Stimulated activated naive CD8-positive, alpha-beta T cell treated with anti-CD3 and anti-CD28 coated beads, Interleukin-15, amount 100 ng/mL, for 72 hours (primary cell): ENCODE results near the gene DUS1L.
"Not testable (repeated sequence)": the region's sequence is repeated elsewhere in the genome, so short reads cannot be mapped to it uniquely, and the experiment has no call there.

Experiments used
- ATAC-seq: fragments of 150-1000 bp; cut with Tn5 transposase; 2 replicates; pipeline ENCODE4 v1.10.0; 2021; ENCODE audit warnings: mild to moderate bottlenecking, moderate library complexity
- DNase-seq, 2 donors: peaks; one replicate each; pipeline ENCODE4 v3.0.0; 2021 to 2022
- H3K27ac Mint-ChIP-seq, 2 donors: one replicate each; pipeline ENCODE4 v1.8.0; 2022; ENCODE audit warnings: mild to moderate bottlenecking in 2 of 2, mixed read lengths in 2 of 2, moderate library complexity in 2 of 2
- H3K27me3 Mint-ChIP-seq: one replicate; pipeline ENCODE4 v1.8.0; 2022; ENCODE audit warnings: mixed read lengths
- H3K4me1 Mint-ChIP-seq: one replicate; pipeline ENCODE4 v1.8.0; 2022; ENCODE audit warnings: mild to moderate bottlenecking, mixed read lengths
- H3K4me3 Mint-ChIP-seq, 2 donors: one replicate each; pipeline ENCODE4 v1.8.0; 2022; ENCODE audit warnings: mild to moderate bottlenecking in 2 of 2, mixed read lengths in 2 of 2, moderate library complexity in 1 of 2
- H3K9me3 Mint-ChIP-seq, 2 donors: one replicate each; pipeline ENCODE4 v1.8.0; 2022; ENCODE audit warnings: mixed read lengths in 2 of 2

The DUS1L gene

DNA sequence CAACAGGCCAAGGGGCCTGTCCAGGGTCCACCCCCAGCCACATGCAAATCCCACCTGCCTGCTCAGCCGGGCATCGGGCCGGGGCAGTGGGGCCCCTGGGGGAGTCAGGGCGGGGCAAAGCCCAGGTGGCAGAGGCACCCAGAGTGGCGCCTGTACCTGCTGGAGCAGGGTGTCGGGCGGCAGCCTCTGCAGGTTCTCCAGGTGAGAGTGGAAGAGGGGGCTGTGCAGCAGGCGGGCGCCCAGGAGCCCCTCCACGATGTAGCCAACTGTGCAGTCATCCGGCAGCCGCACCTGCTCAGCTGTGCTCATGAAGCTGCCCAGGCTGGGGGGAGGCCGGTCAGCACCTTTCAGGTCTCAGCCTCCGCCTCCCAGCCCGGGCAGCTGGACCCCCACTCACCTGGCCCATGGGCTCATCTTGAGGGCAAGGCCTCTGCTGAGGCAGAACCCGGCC lies 16.1 kb downstream of the DUS1L start:
- ATAC-seq (no peak), DNase-seq (no peak)
- Mint-ChIP-seq H3K4me3 (no peak overlapping the region), H3K9me3 (no peaks in the 10 kb centered on the region), H3K4me1 (peaks cover 33% of the 10 kb centered on the region), H3K27ac (no peak overlapping the region), H3K27me3 (no peaks in the 10 kb centered on the region)

DNA sequence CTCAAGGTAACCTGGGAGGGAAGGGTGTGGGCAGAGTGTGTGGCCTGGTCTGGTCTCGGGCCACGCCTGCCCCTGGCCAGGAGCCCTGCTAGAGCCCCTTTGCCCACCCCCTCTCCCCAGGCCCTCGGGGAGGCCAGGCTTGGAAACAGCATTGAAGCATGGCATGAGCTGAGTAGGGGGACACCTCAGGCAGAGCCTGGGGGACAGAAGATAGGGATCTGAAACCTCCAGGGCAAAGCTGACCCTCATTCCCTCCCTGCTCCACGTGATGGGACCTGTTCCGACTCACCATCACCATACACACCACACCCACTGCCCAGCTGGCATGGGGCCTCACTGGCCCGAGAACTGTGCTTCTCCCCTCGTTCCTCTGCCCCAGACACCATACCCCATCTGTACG lies 16.5 kb downstream of the DUS1L start:
- Mint-ChIP-seq H3K27me3 (no peaks in the 10 kb centered on the region), H3K4me3 (no peak overlapping the region), H3K27ac (no peak overlapping the region), H3K4me1 (peaks cover 30% of the 10 kb centered on the region), H3K9me3 (no peaks in the 10 kb centered on the region)
- DNase-seq = no peak
- no peak for ATAC-seq

DNA sequence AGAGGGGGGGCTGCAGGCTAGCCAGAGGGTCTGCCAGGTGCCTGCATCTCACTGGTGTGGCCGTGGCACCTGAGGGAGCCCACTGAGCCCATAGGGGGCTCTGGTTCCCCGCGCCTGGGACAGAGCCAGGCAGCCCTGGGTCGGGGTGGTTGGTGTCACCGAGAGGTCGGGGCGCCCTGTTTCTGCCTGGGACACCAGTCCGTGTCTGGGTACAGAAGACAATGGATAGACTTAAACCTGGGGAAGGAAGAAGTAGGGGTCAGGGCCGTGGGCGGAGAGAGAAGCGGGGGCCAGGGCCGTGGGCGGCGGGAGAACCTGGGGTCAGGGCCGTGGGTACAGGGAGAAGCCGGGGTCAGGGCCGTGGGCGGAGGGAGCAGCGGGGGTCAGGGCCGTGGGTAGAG lies 17.0 kb downstream of the DUS1L start:
- H3K9me3 Mint-ChIP-seq = no peaks in the 10 kb centered on the region
- no peak for DNase-seq
- no peak for ATAC-seq
- H3K27me3 Mint-ChIP-seq = no peaks in the 10 kb centered on the region
- no peak overlapping the region for H3K4me3 Mint-ChIP-seq
- H3K4me1 Mint-ChIP-seq = peaks cover 24% of the 10 kb centered on the region
- no peak overlapping the region for H3K27ac Mint-ChIP-seq

- H3K4me3 Mint-ChIP-seq = no peak overlapping the region
- no peaks in the 10 kb centered on the region for H3K27me3 Mint-ChIP-seq
- no peaks in the 10 kb centered on the region for H3K9me3 Mint-ChIP-seq
- H3K4me1 Mint-ChIP-seq = peaks cover 19% of the 10 kb centered on the region
- DNase-seq (no peak), ATAC-seq (no peak)
- no peak overlapping the region for H3K27ac Mint-ChIP-seq
These were observed 17.6 kb downstream of the DUS1L start for GRCh38 chr17:82047914-82048570.

DNA sequence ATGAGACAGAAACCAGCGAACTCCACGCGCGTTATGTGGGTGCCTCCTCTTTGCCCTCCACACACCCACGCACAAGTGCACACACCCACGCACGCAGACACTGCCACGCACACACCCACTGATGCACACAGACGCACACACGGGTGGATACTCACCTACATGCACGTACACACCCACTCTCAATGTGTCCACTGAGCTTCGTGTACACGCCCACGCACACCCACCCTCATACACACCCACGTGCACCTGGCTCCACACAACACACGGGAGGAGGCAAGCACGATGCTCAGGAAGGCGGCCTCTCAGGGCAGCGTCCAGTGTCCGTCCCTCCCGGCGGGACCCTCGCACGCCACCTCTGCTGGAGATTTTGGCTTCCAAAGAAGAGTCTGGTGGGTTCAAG lies 18.2 kb downstream of the DUS1L start:
- DNase-seq = no peak
- no peak for ATAC-seq
- Mint-ChIP-seq H3K27me3 (no peaks in the 10 kb centered on the region), H3K27ac (peak overlapping the region in 1 of 2 donors; percentile 38), H3K4me3 (no peak overlapping the region), H3K4me1 (peaks cover 14% of the 10 kb centered on the region), H3K9me3 (no peaks in the 10 kb centered on the region)

DNA sequence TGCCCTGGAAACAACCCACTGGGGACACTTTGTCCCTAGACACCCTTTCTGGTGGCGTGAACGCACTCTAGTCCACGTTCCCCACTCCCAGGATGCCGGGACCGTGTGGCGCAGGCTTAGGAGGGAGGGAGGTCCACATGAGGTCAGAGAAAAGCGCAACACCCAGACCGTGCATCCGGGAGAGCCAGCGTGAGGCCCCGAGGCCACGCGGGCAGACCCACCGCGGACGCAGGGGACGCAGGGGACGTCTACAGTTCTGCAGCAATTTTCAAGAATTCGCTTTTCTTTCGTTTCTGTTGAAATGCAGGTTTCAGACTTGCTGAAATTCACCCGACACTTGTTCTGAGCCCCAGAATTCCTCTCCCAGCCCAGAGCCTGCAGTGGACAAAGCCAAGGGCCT lies 18.7 kb downstream of the DUS1L start:
- Mint-ChIP-seq H3K27me3 (no peaks in the 10 kb centered on the region), H3K4me3 (no peak overlapping the region), H3K4me1 (peaks cover 14% of the 10 kb centered on the region), H3K9me3 (no peaks in the 10 kb centered on the region), H3K27ac (no peak overlapping the region)
- DNase-seq (no peak), ATAC-seq (no peak)

- Mint-ChIP-seq H3K27ac (no peak overlapping the region), H3K4me3 (no peak overlapping the region), H3K9me3 (no peaks in the 10 kb centered on the region), H3K27me3 (no peaks in the 10 kb centered on the region), H3K4me1 (peaks cover 13% of the 10 kb centered on the region)
- ATAC-seq (no peak), DNase-seq (no peak)
These were observed 19.6 kb downstream of the DUS1L start for GRCh38 chr17:82045936-82046484.

DNA sequence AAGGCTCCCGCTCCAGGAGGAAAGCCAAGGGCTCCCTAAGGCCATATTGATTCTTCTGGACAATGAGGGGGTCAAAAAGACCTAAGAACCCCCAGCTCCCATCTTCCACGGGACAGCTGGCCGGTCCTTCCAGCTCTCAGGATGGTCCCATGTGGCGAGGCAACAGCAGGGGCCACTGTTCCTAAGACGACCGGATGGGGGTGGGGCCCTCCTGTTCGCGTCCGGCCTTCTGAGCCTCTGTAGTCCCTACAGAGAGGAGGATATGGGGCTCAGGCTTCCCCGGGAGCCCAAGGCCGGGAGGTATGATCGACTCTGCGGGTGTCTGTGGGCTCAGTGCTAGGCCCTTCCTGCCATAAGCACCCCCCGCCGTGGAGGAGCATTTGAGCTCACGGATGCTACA lies 22.1 kb downstream of the DUS1L start:
- Mint-ChIP-seq H3K27ac (no peak overlapping the region), H3K9me3 (no peaks in the 10 kb centered on the region), H3K4me3 (no peak overlapping the region), H3K27me3 (no peaks in the 10 kb centered on the region), H3K4me1 (peaks cover 10% of the 10 kb centered on the region)
- DNase-seq = no peak
- ATAC-seq = peak; percentile 15

DNA sequence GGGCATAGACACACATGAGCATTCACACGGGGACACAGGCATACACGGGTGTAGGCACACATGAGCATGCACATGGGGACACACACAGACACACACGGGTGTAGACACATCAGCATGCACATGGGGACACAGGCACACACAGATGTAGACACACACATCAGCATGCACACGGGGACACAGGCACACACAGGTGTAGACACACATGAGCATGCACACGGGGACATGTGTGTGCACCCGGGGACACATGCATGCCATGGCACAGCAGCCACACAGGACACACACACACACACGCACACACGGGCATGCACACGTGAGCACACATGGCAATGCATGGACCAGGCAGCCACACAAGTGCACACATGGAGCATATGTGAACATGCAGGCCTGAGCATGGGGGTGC lies 23.0 kb downstream of the DUS1L start:
- no peak for DNase-seq
- no peaks in the 10 kb centered on the region for H3K9me3 Mint-ChIP-seq
- peaks cover 16% of the 10 kb centered on the region for H3K4me1 Mint-ChIP-seq
- H3K27me3 Mint-ChIP-seq = no peaks in the 10 kb centered on the region
- no peak overlapping the region for H3K27ac Mint-ChIP-seq
- H3K4me3 Mint-ChIP-seq = no peak overlapping the region
- ATAC-seq = peak; percentile 40

- DNase-seq (no peak), ATAC-seq (no peak)
- Mint-ChIP-seq H3K9me3 (no peaks in the 10 kb centered on the region), H3K4me1 (peaks cover 23% of the 10 kb centered on the region), H3K27ac (no peak overlapping the region), H3K27me3 (no peaks in the 10 kb centered on the region), H3K4me3 (no peak overlapping the region)
These were observed 24.3 kb downstream of the DUS1L start for GRCh38 chr17:82041144-82041814.

DNA sequence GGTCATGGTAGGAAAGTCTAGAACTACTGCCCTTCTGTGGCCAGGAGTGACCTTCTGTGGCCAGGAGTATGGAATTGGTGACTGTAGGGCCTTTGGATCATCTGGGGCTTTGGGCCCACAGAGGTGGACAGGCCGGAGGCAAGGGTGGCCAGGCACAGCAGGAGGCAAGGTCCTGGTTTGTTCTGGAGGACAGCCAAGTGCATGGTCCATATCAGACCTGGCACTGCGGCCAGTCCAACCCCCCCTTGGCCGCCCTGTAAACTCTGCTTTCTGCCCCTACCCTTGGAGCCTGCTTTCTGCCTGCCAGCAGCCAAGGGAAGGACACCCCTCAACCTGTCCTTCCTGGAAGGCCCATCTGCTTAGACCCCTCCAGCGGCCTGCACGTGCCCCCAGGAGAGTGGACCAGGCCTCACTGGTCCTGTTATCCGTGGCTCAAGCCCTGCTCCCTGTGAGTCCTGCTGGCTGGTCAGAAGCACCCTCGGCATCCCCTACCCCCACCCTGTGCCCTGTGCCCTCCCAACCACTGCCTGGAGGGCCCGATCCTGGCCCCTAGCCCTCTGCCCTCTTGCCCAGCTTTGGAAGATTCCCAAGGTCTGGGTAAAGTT lies 25.8 kb downstream of the DUS1L start:
- DNase-seq = no peak
- Mint-ChIP-seq H3K9me3 (no peaks in the 10 kb centered on the region), H3K27me3 (no peaks in the 10 kb centered on the region), H3K27ac (no peak overlapping the region), H3K4me1 (peaks cover 33% of the 10 kb centered on the region), H3K4me3 (no peak overlapping the region)
- ATAC-seq = no peak

- ATAC-seq, H3K9me3 Mint-ChIP-seq, DNase-seq, H3K27me3 Mint-ChIP-seq, H3K27ac Mint-ChIP-seq: not testable (repeated sequence)
- peak overlapping the region; percentile 24 to 36 for H3K4me3 Mint-ChIP-seq
- H3K4me1 Mint-ChIP-seq = peaks cover 33% of the 10 kb centered on the region
These were observed 26.7 kb downstream of the DUS1L start for GRCh38 chr17:82038796-82039409.

GRCh38 chr17:82037889-82038195 lies 27.8 kb downstream of the DUS1L start:
- H3K27ac Mint-ChIP-seq = peak overlapping the region; percentile 24 to 78
- H3K9me3 Mint-ChIP-seq = no peaks in the 10 kb centered on the region
- H3K27me3 Mint-ChIP-seq = no peaks in the 10 kb centered on the region
- ATAC-seq (no peak), DNase-seq (no peak)
- peaks cover 33% of the 10 kb centered on the region for H3K4me1 Mint-ChIP-seq
- peak overlapping the region; percentile 87 to 92 for H3K4me3 Mint-ChIP-seq

GRCh38 chr17:82037092-82037888 lies 28.3 kb downstream of the DUS1L start, which contains the start of gene DCXR:
Gene DCXR, minus strand, starts transcription at chr17:82037697. Its CDS starts 15 bp downstream, at chr17:82037682.
- no peaks in the 10 kb centered on the region for H3K9me3 Mint-ChIP-seq
- peak within 1 kb of the TSS; percentile 87 to 92 for H3K4me3 Mint-ChIP-seq
- no peaks in the 10 kb centered on the region for H3K27me3 Mint-ChIP-seq
- ATAC-seq (peak; percentile 95), DNase-seq (peak; percentile 97 to 98)
- peaks cover 33% of the 10 kb centered on the region for H3K4me1 Mint-ChIP-seq
- peak within 1 kb of the TSS; percentile 78 to 79 for H3K27ac Mint-ChIP-seq

DNA sequence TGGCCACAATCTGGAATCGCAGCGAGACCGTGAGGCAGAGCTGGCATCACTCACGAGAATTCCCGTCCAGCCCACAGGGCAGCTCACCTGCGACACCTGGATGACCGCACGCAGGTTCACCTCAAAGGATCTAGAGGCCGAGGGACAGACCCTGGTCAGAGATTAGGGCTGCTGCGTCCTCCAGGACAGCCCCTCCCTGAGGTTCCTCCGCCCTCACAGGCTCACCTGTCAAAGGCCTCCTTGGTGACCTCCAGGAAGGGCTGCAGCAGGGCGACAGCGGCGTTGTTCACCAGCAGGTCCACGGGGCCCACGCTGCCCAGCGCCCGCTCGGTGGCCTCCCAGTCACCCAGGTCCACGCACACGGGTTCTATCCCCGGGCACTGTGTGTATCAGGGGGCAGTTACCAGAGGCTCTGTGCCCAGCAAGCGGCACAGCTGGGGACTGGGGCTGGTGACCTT lies 28.9 kb downstream of the DUS1L start:
- Mint-ChIP-seq H3K27ac (no peak overlapping the region), H3K9me3 (no peaks in the 10 kb centered on the region), H3K4me1 (peaks cover 33% of the 10 kb centered on the region), H3K4me3 (peak overlapping the region; percentile 87 to 92), H3K27me3 (no peaks in the 10 kb centered on the region)
- DNase-seq (no peak), ATAC-seq (no peak)
